Endometrial microvascular endothelial cells (primary cell): ENCODE results near the gene NDUFAF8. TPM values are rescaled to one million over a fixed set of nuclear protein-coding genes. Genes with fewer than 3 reads are reported as not detected.

Experiments
- in situ Hi-C: cut with HindIII; loops from 2 replicates; pipeline ENCODE4 v1.10.0; 2017; ENCODE audit warnings: low sequenced_read_pairs, low pct_unique_long_range_greater_than_20kb; ENCODE audit errors: inconsistent ontology term
- total RNA-seq: library from RNA; depleted of rRNA; stranded (reverse); fragments of >200 nt; gene quantifications from one replicate; pipeline ENCODE4 v1.2.3, GENCODE V29; 2015; ENCODE audit errors: inconsistent ontology term

Gene NDUFAF8, protein sequence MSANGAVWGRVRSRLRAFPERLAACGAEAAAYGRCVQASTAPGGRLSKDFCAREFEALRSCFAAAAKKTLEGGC
- 51.4 TPM for total RNA-seq

GRCh38 chr17:81238815-81239713 lies at the start of gene NDUFAF8, which contains the start of gene TEPSIN:
Gene NDUFAF8 (plus strand): TSS chr17:81239318. CDS start chr17:81239364, 46 bp downstream.
Gene TEPSIN (minus strand): TSS chr17:81239055. CDS start chr17:81239033, 22 bp downstream.
- in situ Hi-C loops: no loop called here

DNA sequence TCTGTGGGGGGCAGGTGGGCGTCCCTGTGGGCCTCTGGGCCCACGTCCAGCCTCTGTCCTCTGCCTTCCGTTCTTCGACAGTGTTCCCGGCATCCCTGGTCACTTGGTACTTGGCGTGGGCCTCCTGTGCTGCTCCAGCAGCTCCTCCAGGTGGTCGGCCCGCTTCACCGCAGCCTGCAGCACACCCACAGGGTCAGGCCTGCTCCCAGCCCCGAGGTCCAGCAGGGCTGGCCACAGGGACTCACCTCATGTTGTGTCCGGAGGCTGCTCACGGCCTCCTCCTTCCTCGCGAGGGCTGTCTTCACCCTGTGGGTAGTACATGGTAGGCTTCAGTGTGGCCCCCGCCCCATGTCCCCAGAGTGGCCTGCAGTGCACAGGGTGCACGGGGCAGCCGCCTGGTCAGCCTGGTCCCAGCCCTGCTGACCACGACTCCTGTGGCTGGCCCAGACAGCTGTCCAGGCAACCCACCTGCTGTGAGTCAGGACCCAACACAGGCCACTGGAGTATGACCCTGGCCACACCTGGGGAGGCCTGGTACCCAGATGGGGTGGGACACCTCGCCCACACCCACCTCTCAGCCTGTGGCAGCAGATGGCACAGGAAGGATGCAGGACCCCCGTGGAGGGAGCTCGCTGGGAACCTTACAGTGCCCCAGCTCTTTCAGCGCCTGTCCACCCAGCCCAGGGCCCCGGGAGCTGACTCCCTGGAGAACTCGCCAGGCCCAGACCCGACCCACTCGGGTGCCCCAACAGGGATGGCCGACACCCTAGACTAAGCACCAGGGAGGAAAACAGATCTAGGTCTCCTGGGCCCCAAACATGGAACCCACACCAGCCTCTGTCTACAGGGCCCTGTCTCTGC lies 49.2 kb upstream of the NDUFAF8 start:
- in situ Hi-C loops: no loop called here

- in situ Hi-C loops: no loop called here
Observed at GRCh38 chr17:81190591-81190990, 48.5 kb upstream of the NDUFAF8 start.

DNA sequence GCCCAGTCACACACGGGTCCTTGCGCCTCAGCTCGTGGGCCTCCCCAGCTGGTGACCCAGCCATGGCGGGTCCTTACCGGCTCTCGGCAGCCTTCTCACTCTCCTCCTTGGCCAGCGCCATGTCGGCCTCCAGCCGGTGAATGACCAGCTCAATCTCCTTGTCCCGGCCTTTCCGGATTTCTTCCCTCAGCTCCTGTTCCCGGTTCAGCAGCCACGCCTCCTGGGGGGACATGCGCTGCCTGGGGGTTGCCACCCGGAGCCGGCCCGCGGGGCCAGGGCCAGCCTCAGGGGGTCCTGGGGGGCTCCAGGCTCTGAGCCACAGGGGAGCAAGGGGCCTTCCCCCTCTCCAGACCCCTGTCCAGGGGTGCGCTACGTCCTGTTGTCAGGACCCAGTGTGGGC lies 48.0 kb upstream of the NDUFAF8 start:
- in situ Hi-C loops: no loop called here

GRCh38 chr17:81191646-81192045 lies 47.5 kb upstream of the NDUFAF8 start:
- in situ Hi-C loops: no loop called here

DNA sequence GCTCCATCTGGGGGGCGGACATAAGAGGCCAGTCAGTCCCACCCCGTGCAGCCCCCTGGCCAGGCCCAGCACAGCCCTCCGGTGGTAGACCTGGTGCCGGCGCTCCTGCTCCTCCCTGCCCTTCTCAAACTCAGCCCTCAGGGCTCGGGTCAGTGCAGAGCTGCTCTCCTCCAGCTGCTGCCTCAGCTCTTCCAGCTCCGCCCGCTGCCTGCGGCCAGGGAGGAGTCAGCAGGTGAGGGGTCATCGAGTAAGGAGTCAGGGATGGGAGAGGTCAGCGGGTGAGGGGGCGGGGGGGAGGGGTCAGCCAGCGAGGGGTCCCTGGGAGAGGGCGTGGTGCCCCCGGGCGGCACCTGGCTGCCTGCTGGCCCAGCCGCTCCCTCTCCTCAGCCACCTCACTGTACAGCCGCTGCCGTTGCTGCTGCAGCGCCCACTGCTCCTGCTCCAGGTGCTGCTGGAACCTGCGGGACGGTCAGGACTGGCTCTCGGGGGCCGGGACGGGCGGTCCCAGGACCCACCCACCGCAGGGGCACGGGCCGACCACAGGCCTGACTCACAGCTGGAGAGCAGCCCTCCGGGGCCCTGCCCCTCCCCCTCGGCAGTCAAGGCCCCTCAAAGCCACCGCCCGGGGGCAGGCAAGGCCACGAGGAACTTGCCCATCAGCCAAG lies 46.6 kb upstream of the NDUFAF8 start:
- in situ Hi-C loops: no loop called here

- in situ Hi-C loops: no loop called here
Observed at GRCh38 chr17:81193051-81193410, 46.1 kb upstream of the NDUFAF8 start.

DNA sequence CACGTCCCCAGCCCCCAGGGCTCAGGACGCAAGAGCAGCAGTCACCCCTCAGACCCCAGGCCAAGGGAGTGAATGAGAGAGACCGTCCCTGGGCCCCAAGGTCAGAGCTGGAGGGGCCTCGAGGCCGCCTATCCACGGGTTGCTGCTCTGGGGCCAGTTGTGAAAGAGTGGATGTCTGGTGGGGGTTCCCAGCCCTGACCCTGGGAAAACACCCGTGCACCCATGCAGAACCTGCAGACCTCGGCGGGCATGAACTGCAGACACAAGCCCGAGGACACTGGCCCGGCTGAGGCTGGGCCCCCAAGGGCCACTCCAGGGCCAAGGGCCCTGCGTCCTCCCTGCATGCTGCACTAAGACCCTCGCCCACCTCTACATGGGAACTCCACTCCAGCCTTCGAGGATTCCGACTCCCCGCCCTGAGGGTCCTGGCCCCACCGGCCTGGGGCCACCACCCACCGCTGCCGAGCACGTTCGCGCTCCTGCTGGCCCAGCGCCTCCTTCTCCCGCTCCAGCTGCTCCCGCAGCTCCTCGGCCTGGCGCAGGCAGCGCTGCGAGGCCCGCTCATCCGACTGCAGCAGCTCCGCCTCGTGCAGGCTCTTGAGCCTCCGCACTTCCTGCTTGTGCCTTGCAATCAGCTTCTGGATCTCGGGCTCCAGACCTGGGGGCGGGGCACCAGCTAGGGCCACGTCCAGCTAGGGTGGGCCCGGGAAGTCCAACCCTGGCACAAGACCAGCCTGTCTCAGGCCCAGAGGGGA lies 45.5 kb upstream of the NDUFAF8 start:
- in situ Hi-C loops: no loop called here

DNA sequence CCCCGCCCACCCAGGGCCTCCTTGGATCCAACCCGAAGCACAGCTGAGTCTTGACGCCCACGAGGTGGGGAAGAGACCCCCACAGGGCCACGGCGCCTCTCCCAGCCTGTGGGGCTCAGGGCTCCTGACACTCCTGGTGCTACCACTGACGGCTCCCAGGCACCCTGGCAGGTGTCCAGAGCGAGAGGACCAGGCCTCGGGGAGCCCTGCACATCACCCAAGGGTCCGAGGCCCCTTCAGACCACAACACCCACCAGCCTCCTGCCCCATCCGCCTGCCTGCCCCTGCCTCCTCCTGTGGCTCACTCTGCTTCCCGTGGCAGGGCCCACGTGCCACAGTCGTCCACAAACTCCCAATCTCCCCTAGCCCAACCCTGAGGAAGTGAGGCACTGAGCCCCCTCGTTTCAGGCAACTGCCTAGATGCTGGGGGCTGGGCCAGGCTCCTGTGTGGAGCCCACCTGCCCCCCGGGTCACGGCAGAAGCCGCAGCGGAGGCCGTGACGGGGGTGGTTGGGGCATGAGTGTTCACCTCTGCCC lies 44.8 kb upstream of the NDUFAF8 start:
- in situ Hi-C loops: no loop called here

DNA sequence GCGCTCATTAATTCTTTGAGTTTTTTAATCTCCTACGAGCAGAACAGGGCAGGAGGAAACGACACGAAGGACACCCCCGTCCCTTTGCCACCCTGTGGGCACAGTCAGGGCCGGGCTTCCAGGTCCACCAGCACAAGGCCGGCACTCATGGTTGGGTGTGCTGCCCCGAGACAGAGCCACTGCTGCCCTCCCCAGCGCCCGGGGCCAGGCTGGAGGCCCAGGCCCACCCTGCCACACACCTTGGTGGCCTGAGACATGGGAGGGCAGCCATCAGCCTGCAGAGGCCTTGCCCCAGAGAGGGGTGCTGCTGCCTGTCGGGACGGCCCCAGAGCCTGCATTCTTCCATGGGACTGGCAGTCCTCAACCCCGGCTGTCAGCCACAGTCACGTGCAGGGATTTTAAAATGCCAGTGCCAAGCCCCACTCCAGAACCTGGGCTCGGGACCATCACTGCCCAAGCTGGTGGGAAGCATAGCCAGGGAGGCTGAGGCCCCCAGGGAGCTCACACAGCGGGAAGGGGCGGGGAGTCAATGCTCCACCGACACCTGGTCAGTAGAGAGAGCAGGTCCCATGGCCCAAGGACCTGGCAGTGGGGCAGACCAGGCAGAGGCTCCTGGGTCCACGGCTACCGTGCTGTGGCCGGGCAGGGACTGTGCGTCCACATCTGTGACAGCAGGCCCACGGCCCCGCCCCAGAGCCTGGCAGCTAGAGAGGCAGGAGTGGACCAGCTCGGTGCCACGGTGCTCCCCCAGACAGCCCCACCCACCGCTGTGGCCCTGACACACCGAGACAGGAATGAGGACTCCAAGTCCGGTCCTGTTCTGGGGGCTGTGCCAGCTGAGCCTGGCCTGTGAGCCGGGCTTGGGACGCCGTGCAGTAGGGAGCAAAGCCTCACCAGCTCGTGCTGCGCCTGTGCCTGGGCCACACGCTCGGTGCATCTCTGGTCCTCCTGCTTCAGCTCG lies 43.9 kb upstream of the NDUFAF8 start:
- in situ Hi-C loops: no loop called here

DNA sequence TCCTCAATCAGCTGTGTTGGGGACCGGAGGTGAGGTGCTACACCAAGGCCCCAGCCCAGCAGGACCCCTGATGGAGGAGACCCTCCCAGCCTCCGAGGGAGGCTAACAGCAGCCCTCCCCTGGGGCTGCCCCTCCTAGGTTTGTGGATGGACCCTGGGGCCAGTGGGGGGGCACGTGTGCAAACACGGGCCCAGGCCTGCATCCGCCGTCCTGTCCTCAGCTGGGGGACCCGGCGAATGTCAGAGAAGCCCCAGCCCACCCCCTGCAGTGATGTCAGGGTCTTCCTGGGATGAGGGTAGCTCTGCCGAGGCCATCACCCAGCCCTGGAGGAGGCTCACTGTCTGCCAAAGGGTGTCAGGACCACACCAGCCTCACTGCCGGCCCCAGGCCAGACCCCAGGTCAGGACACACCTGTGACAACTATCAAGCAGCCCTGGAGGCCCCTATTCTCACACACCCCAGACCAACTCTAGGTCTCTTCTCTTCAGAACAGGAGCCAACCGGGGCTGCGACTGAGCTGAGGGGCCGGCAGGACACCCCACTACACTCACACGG lies 43.1 kb upstream of the NDUFAF8 start:
- in situ Hi-C loops: no loop called here

DNA sequence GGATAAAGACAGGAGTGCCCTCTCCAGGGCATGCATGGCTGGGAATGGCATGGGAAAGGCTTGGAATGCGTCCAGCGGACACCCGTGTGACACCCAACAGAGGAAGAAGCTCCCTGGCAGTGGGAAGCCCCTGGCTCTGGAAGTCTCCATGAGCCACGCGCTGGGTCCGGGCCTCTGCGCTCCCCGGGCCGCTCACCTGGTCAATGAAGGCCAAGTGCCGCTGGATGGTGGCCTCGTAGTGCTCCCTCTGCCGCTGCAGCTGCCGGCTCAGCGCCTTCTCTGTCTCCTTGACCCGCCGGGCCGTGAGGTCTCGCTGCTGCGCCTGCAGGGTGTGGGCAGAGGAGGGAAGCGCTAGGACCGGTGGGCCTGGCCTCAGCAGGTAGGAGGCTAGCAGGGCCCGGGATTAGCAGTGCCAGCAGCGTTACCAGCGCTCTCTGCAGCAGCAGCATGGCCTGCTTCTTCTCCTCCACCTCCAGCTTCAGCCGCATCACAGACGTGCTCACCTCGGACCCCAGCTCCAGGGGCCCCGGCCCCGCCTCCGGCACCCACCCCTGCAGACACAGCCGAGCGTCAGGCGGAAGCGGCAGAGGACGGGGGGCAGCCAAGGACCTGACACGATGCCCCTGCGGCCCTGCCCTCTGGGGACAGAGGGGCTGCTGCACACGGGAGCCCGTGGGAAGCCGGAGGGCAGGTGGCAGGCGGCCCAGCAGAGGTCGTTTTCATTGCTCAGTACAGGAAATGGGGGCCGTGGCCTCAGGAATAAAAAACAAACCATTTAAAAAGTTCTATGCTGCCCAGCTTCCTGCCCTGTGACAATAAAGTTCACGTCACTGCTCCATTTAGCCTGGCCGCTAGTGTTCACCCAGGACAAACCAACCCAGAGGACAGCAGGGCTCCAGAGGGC lies 42.4 kb upstream of the NDUFAF8 start:
- in situ Hi-C loops: no loop called here

DNA sequence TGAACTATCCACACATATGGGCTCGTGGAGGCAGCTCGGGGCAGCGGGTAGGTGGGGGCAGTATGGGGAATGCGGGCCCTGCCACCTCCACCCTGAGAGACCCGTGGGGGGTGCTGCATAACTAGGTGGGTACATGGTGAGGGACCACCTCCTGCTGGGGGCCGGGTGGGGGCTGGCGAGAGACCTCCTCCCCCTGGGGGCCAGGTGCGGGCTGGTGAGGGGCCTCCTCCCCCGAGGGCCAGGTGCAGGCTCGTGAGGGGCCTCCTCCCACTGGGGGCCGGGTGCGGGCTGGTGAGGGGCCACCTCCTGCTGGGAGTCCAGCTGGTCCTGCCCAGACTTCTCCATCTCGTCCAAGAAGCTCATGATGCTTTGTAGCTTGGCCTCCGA lies 41.7 kb upstream of the NDUFAF8 start:
- in situ Hi-C loops: no loop called here

DNA sequence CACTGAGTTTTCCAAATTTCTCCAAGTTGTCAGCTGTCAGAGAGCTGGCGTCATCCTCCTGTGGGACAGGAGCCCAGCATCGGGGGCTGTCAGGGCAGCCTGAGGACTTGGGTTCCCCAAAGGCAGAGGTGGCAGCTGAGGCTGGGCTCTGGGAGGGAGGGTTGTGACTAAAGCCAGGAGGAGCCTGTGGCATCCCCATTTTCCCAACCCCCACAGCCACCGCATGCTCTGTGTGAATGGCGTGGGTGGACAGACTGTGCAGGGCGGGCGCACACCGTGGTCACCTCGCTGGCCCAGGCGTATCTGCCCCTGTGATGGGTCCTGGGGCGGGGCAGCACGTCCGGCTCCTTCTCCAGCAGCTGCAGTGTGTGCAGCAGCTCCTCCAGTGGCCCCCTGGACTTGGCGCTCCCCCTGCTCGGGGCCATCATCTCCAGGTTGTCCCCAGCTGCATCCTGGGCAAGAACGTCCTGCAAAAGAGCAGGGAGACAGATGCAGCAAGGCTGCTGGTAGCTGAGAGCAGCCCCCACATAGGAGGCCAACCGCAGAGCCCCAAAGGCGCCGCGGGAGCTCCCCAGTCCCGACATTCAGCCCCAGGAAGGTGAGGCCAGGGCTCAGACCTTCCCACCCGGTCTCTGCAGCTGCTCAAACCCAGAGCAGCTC lies 41.2 kb upstream of the NDUFAF8 start:
- in situ Hi-C loops: no loop called here

DNA sequence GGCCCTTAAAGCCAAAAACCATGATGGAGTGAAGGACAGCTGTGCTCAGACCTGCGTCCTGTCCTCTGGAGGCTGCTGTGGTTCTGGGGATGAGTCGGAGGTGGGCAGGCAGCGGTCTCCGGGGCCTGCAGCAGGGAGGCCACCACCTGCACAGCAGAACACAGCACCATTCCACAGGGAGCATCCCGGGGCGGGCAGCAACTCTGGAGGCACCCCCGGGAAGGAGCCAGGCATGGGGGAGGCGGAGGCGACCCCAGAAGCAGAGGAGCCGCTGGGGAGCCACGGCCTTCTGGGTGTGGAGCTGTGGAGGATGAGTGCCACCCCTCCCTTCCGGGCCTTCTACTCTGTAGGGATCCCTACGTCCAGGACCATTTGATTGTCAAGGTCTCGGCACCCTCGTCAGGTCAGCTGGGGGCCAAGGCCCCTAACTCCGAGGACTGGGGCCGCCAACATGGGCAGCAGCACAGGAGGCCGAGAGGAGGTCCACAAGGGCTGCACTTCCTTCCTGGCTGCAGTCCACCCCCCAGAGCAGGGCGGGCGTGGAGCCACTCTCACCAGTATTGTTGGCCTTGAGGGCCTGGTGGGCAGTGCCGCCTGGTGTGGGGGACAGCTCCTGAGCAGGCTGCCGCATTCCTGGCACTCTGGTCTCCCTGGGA lies 40.2 kb upstream of the NDUFAF8 start:
- in situ Hi-C loops: no loop called here
